HG03439 (cell line): Measurements from ENCODE around the gene DNAI2.

Source experiments
- ATAC-seq: cut with Tn5 transposase; IDR thresholded peaks from one replicate; pipeline ENCODE4 v1.9.1; 2021; ENCODE audit warnings: mild to moderate bottlenecking, moderate library complexity; ENCODE audit not compliant: unreplicated experiment

Gene DNAI2, protein sequence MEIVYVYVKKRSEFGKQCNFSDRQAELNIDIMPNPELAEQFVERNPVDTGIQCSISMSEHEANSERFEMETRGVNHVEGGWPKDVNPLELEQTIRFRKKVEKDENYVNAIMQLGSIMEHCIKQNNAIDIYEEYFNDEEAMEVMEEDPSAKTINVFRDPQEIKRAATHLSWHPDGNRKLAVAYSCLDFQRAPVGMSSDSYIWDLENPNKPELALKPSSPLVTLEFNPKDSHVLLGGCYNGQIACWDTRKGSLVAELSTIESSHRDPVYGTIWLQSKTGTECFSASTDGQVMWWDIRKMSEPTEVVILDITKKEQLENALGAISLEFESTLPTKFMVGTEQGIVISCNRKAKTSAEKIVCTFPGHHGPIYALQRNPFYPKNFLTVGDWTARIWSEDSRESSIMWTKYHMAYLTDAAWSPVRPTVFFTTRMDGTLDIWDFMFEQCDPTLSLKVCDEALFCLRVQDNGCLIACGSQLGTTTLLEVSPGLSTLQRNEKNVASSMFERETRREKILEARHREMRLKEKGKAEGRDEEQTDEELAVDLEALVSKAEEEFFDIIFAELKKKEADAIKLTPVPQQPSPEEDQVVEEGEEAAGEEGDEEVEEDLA

DNA sequence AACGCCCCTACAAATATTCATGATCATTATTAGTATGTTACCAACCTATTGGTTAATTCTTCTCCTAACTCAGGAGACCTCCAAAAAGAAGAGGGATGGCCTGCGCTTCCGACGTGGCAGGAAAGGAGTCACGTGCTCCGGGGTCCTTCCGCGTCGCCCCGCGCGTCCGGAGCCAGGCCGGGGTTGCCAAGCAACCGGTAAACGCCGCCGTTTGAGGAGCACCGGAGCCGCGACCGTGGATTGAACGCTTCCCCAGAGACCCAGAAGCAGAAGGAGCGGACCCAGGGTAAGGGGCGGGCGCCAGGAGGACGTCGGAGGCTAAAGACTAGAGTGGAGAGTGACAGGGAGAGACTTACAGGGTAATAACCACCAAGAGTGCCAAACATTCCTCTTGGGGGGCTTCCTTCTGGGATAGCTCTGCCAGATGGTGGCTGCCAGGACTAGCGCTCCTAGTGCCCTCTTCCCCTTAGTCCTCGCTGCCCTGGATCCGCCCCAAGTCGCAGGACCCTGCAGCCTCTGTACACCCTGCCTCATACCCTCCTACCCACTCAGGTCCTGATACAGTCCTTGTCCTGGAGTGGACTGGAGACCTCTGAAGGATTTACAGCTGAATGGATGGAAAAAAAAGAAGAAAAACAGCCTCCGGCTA is at the start of gene DNAI2:
TSS of gene DNAI2 (plus strand) at position 175 of the 649 bp plus-strand sequence. CDS start 7,584 bp downstream, outside the sequence.
- no peak for ATAC-seq

DNA sequence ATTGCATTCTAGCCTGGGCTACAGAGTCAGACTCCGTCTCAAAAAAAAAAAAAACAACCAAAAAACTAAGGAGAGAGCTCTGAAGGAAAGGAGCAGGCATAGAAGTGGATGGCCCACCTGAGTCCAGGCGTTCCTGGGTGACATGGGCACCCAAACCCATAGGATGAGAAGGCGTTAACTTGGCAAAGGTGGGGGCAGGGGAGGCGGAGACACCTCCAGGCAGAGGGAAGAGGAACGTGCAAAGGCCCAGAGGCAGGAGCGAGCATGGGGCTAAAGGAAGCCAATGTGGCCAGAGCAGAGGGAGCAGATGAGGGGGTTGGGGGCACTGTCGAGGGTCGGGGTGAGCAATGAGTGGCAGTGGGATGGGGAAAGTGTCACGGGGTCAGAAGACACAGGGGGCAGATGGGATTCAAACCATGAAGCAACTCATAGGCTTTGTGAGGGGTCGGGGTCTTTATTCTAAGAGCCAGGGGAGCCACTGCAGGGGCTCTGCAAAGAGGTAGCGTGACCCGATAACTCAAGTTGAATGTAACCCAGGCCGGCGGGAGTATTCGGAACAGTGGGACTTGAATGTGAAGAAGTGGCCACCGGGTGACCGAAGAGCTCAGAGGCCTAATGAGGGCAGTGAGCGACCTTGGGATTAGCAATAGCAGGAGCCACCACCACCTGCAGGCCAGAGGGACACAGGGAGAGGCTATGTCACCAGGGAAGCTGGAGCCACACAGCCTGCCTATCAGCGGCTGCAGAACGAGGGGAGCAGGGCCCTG is 48.9 kb upstream of the DNAI2 start:
- no peak for ATAC-seq

DNA sequence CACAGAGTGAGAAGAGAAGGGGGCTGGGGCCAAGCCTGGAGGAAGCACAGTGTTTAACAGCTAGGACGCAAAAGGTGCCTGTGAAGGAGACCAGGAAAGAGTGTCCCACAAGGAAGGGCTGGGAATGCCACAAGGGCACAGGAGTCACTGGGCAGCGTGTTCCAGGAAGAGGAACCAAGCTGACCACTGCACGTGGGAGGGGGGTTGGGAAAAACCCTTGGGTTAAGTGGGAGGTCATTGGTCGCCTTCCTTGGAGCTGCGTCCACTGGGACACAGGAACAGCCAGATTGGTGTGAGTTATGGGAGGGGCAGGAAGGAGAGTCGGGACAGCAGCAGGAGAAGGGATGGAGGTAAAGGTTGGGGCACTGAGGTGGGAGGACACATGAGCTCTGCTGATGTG is 47.8 kb upstream of the DNAI2 start:
- no peak for ATAC-seq

DNA sequence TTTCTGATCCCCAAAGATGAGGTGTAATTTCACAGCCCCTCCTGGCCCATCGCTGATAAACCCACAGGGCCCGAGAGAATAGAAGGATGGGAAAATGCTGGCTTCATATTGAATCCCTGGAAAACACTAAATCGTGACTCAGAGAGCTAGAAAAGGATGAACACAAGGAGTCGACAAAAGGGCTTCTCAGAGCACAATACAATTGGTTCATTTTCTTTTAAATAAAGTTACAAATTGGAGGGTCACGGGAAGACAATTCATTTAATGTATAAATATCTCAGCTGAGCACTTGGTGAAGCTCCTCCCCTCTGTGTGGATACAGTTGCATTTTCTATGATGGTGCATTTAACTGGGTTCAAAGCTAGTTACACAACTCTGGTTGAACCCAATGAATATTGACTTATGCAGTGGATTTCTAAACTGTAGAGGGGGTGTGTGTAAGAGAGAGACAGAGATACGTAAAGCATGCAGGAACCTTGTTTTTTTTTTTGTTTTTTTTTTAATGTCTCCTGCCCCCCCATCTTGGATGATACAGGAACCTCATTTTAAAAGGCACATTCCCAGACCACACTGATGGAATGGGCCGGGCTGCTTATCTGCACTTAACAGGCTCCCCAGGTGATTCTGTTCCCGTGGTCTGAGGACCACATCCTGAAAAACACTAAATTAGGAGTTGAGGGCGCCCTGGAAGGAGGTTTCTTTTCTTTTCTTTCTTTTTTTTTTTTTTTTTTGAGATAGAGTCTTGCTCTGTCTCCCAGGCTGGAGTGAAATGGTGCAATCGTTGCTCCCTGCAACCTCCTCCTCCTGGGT is 46.6 kb upstream of the DNAI2 start:
- ATAC-seq: no peak

DNA sequence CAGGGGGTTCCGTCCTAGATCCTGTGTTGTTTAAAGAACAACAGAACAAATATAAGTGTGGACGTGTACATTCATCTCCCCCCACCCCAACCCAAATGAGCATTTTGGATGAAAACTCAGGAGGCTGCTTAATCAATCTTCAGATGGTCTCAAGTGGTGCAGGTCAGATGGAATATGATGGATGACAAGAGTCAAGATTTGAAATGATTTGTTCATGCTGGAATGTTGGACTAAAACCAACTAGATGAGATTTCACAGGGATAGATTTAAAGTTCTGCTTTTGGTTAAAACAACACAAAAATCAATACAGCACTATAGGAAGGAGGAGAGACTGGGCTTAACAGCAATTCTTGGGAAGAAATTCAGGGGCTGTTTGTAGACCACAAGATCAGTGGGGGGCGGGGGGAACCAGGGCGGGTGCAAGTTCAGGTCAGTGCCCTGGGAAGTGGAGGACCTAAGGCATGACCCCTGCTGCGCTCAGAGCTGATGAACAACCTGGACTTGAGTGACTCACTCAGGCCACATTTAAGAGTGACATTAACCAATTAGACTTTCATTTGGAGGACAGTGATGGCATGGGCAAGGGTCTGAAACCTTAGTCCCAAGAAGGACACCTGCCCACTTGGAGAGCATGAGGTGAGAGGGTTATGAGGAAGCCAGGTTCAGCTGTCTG is 45.6 kb upstream of the DNAI2 start:
- ATAC-seq: no peak

DNA sequence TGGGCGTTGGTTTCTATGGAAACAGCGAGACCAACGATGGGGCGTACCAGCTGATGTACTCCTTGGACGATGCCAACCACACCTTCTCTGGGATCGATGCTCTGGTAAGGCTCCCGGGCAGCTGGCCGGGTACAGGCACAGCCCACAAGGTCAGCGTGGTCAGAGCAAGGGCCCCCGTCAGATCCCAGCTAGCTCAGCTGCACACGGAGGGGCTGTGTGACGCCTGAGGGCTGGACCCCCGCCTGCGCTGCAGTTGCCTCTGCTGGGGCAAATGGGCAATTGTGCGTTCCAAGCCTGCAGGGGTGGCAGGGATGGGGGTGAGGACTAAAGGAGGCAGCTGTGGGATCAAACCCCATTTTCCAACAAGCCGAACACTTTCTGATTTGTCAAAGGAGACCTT is 43.1 kb upstream of the DNAI2 start:
- ATAC-seq: no peak

DNA sequence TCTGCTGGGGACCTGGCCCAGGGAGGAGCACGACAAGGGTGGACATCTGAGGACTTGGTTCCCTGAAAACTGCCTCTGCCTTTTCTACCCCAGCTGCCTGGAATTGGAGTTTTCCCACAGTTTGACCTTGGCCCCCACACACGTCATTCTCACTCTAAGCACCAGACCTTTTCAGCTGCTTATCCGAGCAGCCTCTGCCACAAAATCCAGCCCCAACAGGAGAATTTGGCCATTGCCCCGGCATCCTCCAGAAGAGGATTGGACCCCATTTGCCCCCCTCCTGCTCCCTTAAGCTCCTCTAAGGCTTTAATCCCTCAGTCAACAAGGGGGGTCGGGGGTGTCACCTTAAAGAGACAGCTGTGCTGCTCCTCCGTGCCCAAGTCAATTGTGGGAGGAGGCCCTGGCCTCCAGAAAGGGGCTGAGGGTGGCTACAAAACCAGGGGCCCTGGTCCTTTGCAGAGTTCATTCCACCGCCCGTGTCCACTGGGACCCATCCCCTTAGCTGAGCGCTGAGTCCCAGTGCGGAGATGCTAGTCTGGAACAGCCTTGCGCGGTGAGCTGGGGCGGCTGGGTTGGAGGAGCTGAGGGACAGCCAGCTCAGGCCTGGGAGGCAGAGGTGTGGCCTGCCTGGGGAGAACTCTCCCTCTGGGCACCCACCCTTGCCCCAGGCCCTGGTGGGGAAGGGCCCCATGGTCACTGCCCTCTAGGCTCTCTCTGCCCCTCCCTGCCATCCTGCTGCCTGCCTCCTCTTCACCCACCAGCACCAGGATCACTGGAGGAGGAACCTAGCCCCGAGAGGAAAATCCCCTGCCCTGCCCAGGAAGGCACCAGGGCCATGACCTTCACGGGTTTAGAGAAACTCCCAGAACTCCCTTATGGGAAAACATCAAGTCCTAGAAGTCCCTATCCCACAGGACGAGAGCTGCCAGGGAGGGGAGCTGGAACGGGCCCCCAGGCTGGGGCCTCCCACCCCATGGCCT is 41.8 kb upstream of the DNAI2 start:
- no peak for ATAC-seq

DNA sequence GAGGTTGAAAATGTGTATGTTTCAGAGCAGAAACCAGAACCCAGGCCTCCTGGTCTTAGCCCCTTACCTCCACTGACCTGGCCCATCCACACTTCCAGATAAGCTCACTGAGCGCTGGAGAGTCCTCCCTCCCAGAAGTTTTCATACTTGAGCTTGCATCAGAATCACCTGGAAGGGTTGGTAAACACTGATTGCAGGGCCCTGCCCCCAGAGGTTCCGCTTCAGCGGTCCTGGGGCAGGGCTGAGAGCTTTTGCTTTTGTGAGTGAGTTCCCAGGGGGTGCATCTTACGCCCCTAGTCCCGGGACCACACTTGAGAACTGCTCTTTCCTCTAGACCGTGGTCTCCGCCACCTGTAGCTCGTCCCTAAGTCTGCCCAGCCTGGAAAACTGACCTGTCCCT is 40.1 kb upstream of the DNAI2 start:
- ATAC-seq: no peak

DNA sequence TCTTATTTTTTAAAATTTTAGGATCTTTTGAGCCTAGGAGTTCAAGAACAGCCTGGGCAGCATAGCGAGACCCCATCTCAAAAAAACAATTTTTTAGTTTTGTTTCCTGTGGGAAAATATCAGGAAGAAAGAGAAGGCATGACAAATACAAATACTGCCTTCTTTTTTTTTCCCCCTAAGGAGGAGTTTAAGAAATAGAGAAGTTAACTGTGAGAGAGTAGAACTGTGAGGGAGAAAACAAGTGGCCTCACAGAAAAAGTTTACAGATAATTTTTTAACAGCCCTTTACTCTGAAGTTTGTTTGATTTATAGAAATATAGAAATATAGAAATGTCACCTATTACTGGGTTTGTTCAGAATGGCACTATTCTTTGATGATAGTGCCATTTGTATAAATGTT is 39.5 kb upstream of the DNAI2 start:
- ATAC-seq: no peak

DNA sequence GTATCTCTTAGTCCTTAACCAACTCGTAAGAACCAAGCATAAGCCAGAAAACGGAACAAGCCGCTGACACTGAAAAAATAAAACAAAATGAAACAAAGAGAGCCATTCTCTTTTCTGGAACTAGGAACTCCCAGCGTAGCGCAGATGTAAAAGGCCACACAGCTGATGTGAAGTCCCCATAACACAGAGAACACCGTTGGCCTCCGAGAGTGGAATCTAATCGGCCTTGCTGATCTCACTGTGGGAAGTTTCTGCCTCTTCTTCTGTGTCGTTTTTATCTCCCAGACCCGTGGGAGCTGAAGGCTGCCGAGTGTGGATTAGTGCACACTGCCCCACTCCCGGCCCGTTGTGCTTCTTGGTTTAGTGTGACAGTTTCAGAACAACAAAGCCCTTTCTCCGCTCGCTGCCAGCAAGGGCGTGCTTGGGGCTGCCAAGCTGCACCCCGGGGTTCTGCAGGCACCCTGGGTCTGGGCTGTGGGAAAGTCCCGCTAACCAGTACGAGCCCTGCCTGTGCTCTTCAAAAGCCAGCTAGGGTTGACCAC is 38.9 kb upstream of the DNAI2 start:
- ATAC-seq: no peak

DNA sequence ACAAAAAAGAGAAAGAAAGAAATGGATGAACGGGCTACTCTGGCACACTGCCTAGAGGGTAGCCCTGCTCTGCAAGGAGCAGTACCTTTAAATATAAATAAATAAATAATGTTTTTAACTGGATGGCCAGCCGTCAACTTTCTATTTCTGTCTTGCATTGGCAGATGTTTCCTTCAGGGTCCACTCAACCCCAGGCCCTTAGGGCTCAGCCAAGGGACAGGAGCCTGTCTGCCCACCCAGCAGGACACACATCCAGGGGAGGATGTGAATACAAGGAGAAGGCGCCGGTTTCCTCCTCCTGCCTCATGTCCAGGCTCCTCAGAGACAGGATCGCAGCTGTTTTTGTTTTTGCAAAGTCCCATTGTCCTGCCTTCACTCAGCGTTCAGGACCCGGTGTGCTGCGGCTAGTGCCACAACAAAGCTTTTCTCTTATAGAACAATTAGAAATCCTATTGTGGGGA is 38.1 kb upstream of the DNAI2 start:
- ATAC-seq: no peak

DNA sequence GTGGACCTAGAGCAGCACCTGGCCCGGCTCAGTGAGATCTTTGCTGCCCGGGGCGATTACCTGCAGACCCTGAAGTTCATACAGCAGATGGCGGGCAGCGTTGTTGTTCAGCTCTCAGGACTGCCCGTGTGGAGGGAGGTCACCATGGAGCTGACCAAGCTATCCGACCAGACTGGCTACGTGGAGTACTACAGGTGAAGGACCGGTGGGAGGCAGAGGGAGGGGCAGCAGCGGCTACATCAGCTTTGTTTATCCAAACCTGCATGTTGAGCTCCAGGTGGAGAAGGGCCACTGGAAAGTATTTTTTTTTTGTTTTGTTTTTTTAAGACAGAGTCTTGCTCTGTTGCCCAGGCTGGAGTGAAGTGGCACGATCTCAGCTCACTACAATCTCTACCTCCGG is 36.7 kb upstream of the DNAI2 start:
- ATAC-seq: no peak

DNA sequence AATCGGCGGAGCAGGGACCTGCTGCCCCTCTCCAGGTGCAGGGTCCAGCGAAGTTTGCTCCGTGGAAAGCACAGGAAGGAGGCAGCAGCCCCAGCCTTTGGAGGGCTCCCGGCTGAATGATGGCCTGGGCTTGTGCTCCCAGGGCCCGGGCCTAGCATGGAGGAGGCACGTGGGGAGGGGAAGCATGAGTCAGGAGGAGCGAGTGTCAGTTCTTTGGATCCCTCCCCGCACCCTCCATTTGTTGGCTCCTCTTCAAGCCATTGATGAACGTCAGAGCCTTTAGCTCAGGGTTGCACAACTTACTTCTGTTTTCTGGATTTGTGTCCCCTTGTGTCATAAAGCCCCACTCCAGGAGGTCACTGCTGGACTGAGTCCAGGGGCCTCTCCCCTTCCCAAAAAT is 34.9 kb upstream of the DNAI2 start:
- no peak for ATAC-seq

DNA sequence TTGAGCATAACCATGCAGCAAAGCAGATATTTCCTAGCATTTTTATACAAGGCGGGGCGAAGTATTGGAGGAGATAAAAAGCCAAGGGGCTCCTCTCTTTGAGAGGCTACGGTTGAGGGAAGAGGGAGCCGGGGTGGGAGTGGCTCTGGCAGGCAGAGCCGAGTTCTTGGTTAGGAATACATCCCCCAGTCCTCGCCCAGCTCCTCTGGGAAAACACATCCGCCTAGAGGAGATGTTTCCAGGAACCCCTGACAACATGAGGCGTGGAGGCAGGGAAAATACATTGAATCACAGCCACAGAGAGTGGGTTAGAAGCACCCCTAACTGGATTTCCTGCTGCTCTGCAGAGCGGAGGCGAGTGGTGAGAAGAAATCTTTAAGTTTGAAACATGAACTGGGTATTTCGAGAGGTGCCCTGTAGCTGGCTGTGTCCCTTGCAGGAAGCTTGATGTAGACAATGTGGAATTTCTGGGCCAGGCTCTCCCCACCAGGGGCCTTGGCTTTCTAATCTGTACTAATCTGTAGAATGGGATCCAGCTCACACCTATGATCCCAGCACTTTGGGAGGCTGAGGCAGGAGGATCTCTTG is 33.3 kb upstream of the DNAI2 start:
- ATAC-seq: no peak

DNA sequence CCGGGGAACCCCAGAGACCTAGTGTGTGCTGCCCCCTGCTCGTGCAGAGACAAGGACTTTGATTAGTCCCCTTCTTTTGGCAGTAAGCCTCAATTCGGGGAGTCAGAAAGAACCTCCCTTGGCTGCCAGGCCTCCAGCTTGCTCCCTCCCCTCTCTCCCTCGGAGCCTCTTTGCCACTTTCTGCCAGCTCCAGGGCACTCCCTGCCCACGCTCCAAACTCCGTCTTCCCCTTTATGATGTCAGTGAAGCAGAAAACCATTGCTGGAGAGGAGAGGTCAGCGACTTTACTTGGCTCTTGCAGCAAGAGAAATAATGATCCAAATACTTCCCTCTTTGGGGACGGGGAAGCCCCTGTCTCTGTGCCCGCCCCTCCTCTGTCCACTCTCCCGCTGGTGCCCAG is 32.6 kb upstream of the DNAI2 start:
- ATAC-seq: no peak

DNA sequence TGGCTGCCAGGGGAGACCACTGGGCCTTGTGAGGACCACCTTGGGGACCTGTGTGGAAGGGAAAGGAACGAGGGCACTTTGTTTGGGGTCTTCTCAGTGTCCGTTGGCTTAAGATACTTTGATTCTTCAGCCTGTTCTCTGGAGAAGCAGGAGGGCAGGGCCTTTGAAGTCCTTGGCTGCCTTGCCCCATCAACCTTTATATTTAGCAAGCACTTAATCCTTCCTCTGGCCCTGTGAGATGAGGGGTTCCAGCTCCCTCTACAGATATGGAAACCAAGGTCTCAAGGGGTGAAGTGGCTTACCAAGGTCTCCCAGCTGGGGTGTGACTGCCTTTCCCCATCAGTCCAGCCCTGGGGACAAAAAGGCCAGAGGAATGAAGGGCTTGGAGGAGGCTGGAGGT is 32.2 kb upstream of the DNAI2 start:
- ATAC-seq: no peak

DNA sequence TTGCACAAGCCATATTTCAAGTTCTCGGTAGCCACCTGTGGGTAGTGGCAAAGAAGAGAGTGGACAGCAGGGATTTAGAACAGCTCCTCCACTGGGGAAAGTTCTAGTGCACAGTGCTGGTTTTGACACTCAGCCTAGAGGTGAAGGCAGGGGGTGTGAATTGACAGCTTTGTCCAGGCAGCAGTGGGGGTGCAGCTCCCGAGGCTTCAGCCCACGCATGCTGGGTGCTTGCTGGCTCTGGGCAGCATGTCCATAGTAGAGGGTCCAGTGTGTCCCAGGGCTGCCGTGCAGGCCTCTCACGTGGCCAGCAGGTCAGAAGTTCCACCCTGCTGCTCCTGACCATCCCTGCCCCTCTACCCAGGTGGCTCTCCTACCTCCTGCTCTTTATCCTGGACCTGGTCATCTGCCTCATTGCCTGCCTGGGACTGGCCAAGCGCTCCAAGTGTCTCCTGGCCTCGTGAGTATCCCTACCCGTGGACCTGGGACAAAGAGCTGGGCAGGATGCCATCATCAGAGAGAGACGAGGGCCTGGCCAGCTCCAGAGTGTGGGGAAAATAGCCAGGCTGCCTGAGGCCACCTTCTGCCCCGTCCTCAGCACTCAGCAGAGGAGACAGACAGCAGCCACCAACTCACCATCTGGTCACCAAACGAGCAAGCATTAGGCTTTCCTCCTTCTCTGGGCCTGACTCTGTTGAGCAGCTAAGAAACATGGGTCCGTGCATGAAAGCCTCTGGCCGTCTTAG is 30.9 kb upstream of the DNAI2 start:
- no peak for ATAC-seq
